MG63 (cell line): ENCODE results near the gene RGS17. TPM values are rescaled to one million over a fixed set of nuclear protein-coding genes. Genes with fewer than 3 reads are reported as not detected.
"Not testable (repeated sequence)": the region's sequence is repeated elsewhere in the genome, so short reads cannot be mapped to it uniquely, and the experiment has no call there.

Source experiments
- DNase-seq: peaks from one replicate; pipeline ENCODE4 v3.0.0-alpha.2; 2020
- H3K27me3 ChIP-seq: fragments of 250-450 bp; sonication (Bioruptor Pico); 2 replicates; pipeline ENCODE4 v1.5.1; 2020; ENCODE audit warnings: mild to moderate bottlenecking, moderate library complexity
- H3K36me3 ChIP-seq: fragments of 250-450 bp; sonication (Bioruptor Pico); 2 replicates; pipeline ENCODE4 v1.5.1; 2020; ENCODE audit warnings: mild to moderate bottlenecking, moderate library complexity
- H3K4me3 ChIP-seq: fragments of 250-450 bp; sonication (Bioruptor Pico); 2 replicates; pipeline ENCODE4 v1.5.1; 2020; ENCODE audit warnings: mild to moderate bottlenecking, moderate library complexity
- H3K9me3 ChIP-seq: fragments of 250-450 bp; sonication (Bioruptor Pico); 2 replicates; pipeline ENCODE4 v1.5.1; 2020; ENCODE audit warnings: mild to moderate bottlenecking, moderate library complexity
- total RNA-seq: library from RNA; depleted of rRNA; stranded (reverse); fragments of >200 nt; shearing (Covaris generic); gene quantifications from 2 replicates; pipeline ENCODE4 v1.2.3, GENCODE V29; 2014; ENCODE audit warnings: low replicate concordance

RGS17 gene
- total RNA-seq, 1 experiment from 2014 or later, result 0.36 TPM

GRCh38 chr6:153031335-153031955 is 99.6 kb downstream of the RGS17 start:
- 0 out of 2 replicates have a peak, but pooled peaks cover 2% of the 10 kb centered on the region for H3K27me3 ChIP-seq
- no peak for DNase-seq
- no peaks in the 10 kb centered on the region for H3K9me3 ChIP-seq
- no peaks in the 10 kb centered on the region for H3K36me3 ChIP-seq
- H3K4me3 ChIP-seq, result no peak overlapping the region

DNA sequence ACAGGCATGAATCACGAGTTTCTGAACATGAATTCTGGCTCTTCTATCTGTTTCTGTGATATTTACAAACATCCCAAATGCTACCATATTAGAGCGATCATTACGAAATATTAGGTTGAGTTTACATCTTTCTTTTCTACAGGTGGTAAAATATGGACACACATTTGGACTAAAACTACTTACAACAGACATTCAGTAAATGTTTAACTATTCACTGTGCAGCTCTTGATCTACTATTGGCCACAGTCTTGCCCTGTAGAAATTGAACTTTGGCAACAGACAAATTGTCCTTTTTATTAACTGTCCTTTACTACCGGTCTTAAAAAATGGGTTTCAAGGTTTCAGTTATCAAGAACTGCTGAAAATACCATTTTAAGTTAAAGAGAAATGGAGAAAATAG is 102.1 kb downstream of the RGS17 start:
- H3K36me3 ChIP-seq, result no peaks in the 10 kb centered on the region
- DNase-seq, result no peak
- H3K27me3 ChIP-seq, result 0 out of 2 replicates have a peak, but pooled peaks cover 2% of the 10 kb centered on the region
- H3K9me3 ChIP-seq, result no peaks in the 10 kb centered on the region
- no peak overlapping the region for H3K4me3 ChIP-seq

DNA sequence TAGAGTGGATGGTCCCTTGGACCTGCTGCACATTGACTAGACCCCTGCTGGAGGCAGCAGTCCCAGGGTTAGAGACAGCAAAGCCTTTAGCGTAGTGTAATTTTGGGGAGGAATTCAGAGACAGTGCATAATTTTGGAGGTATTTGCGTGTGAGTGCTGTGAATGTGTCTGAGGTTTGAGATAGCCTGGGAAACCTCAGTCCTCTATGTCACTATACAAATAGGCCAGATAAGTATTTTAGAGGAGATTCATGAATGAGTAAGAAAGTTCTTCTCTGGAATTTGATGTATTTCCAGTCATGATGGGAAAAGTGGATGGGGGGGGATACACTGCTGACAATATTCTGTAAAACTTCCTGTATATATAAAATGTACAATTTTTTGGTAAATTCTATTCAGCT is 102.8 kb downstream of the RGS17 start:
- H3K9me3 ChIP-seq, result no peaks in the 10 kb centered on the region
- no peak for DNase-seq
- no peaks in the 10 kb centered on the region for H3K36me3 ChIP-seq
- 0 out of 2 replicates have a peak, but pooled peaks cover 2% of the 10 kb centered on the region for H3K27me3 ChIP-seq
- H3K4me3 ChIP-seq, result no peak overlapping the region

DNA sequence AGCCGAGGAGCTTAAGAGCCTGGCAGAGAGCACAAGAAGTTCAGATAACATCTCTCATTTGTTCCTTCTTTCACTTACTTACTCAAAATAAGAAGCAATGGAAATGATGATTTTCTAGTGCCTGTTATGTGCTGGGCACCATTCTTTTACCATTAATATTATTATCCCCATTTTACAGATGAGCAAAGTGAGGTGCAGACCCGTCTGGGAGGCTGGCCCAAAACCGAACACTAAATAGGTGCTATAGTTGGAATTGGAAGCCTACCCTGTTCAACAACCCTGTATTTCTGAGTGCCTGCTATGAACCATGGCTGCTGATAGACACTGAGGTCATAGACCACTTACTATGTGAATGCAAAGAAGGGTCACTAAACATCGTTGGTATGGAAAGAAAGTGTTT is 103.6 kb downstream of the RGS17 start:
- Histone ChIP-seq H3K9me3 (no peaks in the 10 kb centered on the region), H3K36me3 (no peaks in the 10 kb centered on the region), H3K4me3 (no peak overlapping the region), H3K27me3 (0 out of 2 replicates have a peak, but pooled peaks cover 2% of the 10 kb centered on the region)
- DNase-seq, result no peak

GRCh38 chr6:153024709-153025017 is 106.4 kb downstream of the RGS17 start:
- Histone ChIP-seq H3K27me3 (no peaks in the 10 kb centered on the region), H3K9me3 (no peaks in the 10 kb centered on the region), H3K36me3 (no peaks in the 10 kb centered on the region), H3K4me3 (no peak overlapping the region)
- DNase-seq, result no peak

- Histone ChIP-seq H3K9me3 (no peaks in the 10 kb centered on the region), H3K27me3 (no peaks in the 10 kb centered on the region), H3K4me3 (no peak overlapping the region), H3K36me3 (no peaks in the 10 kb centered on the region)
- DNase-seq, result no peak
These were observed 106.9 kb downstream of the RGS17 start for GRCh38 chr6:153023977-153024708.

- no peak for DNase-seq
- no peaks in the 10 kb centered on the region for H3K36me3 ChIP-seq
- H3K9me3 ChIP-seq, result no peaks in the 10 kb centered on the region
- H3K27me3 ChIP-seq, result no peaks in the 10 kb centered on the region
- H3K4me3 ChIP-seq, result no peak overlapping the region
These were observed 112.7 kb downstream of the RGS17 start for GRCh38 chr6:153018355-153018754.

GRCh38 chr6:153016846-153017245 is 114.2 kb downstream of the RGS17 start:
- no peak for DNase-seq
- Histone ChIP-seq H3K36me3 (no peaks in the 10 kb centered on the region), H3K9me3 (no peaks in the 10 kb centered on the region), H3K4me3 (no peak overlapping the region), H3K27me3 (no peaks in the 10 kb centered on the region)

DNA sequence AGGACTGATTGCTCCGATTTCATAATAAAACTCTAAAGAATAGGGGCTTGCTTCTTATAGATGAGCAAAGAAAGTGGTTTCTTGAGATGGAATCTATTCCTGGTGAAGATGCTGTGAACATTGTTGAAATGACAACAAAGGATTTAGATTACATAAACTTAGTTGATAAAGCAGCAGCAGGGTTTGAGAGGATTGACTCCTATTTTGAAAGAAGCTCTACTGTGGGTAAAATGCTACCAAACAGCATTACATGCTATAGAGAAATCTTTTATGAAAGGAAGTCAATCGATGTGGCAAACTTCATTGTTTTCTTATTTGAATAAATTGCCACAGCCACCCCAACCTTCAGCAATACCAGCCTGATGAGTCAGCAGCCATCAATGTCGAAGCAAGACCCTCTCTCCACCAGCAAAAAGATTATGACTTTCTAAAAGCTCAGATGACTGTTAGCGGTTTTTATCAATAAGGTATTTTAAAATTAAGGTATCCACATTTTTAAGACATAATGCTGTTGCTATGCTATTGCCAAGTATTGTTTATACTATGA is 115.9 kb downstream of the RGS17 start:
- no peak for DNase-seq
- Histone ChIP-seq H3K4me3 (no peak overlapping the region), H3K9me3 (no peaks in the 10 kb centered on the region), H3K36me3 (no peaks in the 10 kb centered on the region), H3K27me3 (no peaks in the 10 kb centered on the region)

GRCh38 chr6:153013438-153013837 is 117.6 kb downstream of the RGS17 start:
- DNase-seq, result no peak
- Histone ChIP-seq H3K4me3 (no peak overlapping the region), H3K9me3 (no peaks in the 10 kb centered on the region), H3K36me3 (no peaks in the 10 kb centered on the region), H3K27me3 (no peaks in the 10 kb centered on the region)

DNA sequence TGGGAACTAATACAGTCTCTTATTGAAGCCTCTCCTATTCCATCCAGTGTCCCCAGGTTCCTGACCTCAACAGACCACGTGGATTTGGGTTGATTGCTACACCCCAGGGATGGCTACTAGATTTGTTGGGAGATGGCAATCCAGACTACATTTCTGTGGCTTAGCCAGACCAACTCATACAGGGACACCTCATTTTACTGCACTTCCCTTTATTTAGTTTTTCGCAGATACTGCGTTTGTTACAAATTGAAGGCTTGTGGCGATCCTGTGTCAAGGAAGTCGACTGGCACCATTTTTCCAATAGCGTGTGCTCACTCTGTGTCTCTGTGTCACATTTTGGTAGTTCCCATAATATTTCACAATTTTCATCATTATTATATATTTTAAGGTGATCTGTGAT is 118.2 kb downstream of the RGS17 start:
- H3K27me3 ChIP-seq, result no peaks in the 10 kb centered on the region
- no peaks in the 10 kb centered on the region for H3K36me3 ChIP-seq
- no peaks in the 10 kb centered on the region for H3K9me3 ChIP-seq
- no peak overlapping the region for H3K4me3 ChIP-seq
- DNase-seq, result no peak

DNA sequence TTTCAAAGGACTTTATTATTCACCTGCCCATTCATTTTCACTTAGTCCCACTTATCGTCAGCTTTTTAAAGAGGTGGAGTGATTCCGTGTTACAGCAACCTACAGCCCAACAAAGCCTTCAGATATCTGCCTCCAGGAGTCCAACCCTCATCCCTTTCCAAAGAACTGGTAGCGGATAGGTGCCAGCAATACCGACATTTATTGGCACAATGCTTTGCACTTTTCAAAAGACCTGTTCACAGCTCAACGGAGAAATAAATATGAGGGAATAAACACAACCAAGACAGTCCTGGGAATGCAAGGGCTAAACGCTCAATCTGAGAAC is 127.8 kb downstream of the RGS17 start:
- H3K27me3 ChIP-seq, result no peaks in the 10 kb centered on the region
- peaks cover 17% of the 10 kb centered on the region for H3K36me3 ChIP-seq
- DNase-seq, result no peak
- H3K9me3 ChIP-seq, result no peaks in the 10 kb centered on the region
- H3K4me3 ChIP-seq, result peak overlapping the region; percentile 87

GRCh38 chr6:153002613-153003365 is 128.3 kb downstream of the RGS17 start, which contains the start of gene MTRF1L:
TSS of gene MTRF1L (minus strand) at chr6:153002709. CDS start at chr6:153002685, 24 bp downstream.
- peak within 1 kb of the TSS; percentile 87 for H3K4me3 ChIP-seq
- no peaks in the 10 kb centered on the region for H3K9me3 ChIP-seq
- H3K27me3 ChIP-seq, result no peaks in the 10 kb centered on the region
- H3K36me3 ChIP-seq, result peaks cover 22% of the 10 kb centered on the region
- DNase-seq, result peak; percentile 96

DNA sequence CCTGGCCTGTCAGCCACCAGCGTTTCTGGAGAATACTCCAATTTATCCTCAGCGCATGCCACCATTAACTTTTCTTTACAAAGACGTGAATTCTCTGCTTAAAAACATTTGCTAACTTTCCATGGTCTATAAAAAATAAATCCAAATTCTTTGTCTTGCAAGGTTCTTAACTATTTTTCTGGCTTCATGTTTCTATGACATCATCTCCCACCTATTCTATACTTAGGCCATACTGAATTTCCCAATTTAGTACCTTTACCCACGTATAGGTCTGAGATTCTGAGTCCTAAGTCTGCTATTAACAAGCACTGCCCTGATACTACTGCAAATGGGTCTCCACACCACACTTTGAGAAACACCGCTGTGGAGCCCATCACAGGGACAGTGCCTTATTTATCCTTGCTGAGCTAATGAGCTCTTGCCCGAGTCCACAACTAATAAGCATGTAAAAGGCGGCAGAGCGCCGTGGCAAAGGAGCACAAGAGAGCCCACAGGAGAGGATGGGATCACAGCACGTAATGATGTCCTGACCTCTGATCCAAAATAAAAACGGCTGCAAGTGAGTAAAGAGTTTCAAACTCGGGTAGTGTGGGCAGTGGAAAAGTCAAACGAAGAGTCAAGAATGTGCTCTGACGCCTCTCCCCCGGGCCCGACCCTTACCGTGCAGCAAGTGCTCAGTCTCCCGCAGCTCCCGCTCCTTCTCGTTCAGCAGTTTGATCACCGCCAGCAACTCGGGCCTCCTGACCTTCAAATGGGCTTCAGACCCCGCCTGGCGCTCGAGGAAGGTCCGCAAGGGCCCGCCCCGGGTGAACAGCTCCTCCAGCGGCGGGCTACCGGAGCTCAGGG is 129.1 kb downstream of the RGS17 start:
- no peaks in the 10 kb centered on the region for H3K9me3 ChIP-seq
- H3K27me3 ChIP-seq, result no peaks in the 10 kb centered on the region
- peak overlapping the region; percentile 87 for H3K4me3 ChIP-seq
- H3K36me3 ChIP-seq, result peaks cover 29% of the 10 kb centered on the region
- DNase-seq, result no peak

DNA sequence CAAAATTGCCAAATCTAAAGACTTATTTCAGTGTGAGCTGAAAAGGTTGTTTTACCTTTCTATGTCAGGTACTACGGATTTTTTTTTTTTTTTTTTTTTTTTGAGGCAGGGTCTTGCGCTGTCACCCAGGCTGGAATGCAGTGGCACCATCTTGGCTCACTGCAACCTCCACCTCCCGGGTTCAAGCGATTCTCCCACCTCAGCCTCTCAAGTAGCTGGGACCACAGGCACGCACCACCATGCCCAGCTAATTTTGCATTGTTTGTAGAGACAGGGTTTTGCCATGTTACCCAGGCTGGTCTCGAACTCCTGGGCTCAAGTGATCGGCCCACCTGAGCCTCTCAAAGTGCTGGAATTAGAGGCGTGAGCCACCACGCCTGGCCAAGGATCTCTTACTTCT is 130.3 kb downstream of the RGS17 start:
- DNase-seq, H3K9me3 ChIP-seq: not testable (repeated sequence)
- H3K4me3 ChIP-seq, result peak overlapping the region; percentile 87

GRCh38 chr6:153000243-153000642 is 130.8 kb downstream of the RGS17 start:
- H3K36me3 ChIP-seq, result peaks cover 43% of the 10 kb centered on the region
- H3K9me3 ChIP-seq, result no peaks in the 10 kb centered on the region
- H3K27me3 ChIP-seq, result no peaks in the 10 kb centered on the region
- no peak for DNase-seq
- H3K4me3 ChIP-seq, result no peak overlapping the region

More for the DNA sequence above, 130.3 kb downstream of the RGS17 start:
- not testable (repeated sequence) for H3K27me3 ChIP-seq
- peaks cover 38% of the 10 kb centered on the region for H3K36me3 ChIP-seq
